ENCODE data around the gene NCAM1. TPM values are rescaled to one million over a fixed set of nuclear protein-coding genes. Genes with fewer than 3 reads are reported as not detected.

Gene NCAM1
- total RNA-seq, 2 experiments from 2014 or later = 0.48 to 0.78 TPM

DNA sequence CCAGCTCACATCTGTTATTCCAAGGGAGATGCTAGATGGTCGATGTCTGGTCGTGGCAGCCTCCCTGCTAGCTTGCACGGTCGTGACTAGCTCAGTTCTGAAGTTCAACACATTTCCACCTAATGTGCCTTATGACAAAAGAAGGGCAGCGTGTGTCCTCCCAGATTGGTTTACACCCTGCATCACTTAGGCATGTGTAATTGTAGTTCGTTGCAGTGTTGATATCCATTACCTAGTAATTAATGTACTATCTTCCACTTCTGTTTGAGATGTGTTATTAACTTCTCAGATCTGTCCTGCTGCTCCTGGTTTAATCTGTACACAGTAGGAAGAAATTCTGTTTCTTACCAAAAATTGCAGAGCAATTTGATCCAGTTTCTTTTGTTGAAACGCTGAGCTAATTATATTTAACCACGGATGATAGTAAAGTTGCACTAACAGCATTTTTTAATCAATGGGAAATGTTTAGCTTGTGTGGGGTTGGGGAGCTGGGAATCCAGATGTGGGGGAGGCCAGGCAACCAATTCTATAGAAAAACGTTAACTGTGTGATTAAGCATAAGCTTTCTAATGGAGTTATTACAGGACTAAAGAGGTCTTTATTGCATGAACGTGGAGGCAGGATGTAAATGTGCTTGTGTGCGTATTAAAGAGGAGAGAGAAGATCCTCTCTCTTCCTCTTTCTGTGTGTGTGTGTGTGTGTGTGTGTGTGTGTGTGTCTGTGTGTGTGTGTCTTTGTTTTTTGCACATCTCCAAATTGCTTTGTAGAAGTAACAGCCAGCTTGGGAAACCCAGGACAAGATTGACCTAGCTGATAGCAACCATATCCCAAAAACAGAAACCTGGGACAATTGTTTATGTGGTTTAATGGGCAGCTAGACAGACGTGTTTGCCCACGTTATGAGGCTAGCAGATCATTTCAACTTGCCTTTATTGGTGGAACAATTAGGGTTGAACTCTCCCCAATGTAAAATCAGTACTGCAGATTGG, 207.4 kb downstream of the NCAM1 start:
- no peak overlapping the region for H3K4me3 Mint-ChIP-seq
- H3K36me3 Mint-ChIP-seq (ENCODE audit: low read depth) = no peaks in the 10 kb centered on the region
- H3K27ac Mint-ChIP-seq = no peak overlapping the region
- CTCF ChIA-PET = no interaction called here
- POLR2A ChIA-PET = no interaction called here
- peaks cover 3% of the 10 kb centered on the region for H3K27me3 Mint-ChIP-seq
- DNase-seq = no peak
- no peaks in the 10 kb centered on the region for H3K4me1 Mint-ChIP-seq
- no peaks in the 10 kb centered on the region for H3K9me3 Mint-ChIP-seq

DNA sequence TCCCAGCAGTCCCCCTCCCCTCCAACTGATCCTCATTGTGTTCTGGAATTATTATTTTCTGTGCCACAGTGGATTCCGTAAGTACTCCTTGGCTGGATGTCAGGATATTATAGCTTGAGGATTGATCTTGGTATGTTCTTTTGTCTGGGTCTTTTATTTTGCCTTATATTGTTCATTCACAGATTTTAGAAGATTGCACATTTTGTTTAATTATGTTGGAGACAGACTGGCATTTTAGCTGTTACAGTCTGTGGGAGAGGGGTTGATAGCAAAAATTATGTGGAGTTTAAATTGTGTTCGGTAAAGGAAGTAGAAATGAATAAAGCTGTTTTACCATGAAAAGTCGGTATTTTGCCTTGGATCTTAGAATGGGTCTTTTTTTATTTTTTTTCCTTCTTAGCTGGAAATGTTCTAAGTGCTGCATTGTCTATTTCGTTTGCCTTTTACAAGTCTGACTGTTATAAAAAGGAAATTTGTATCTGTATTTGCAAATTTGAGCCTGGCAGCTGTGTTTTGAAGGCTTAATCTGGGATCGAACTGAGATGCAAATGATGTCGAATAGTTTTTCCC, 211.2 kb downstream of the NCAM1 start:
- Mint-ChIP-seq H3K27me3 (peaks cover 3% of the 10 kb centered on the region), H3K9me3 (no peaks in the 10 kb centered on the region), H3K36me3 (ENCODE audit: low read depth) (no peaks in the 10 kb centered on the region), H3K4me3 (no peak overlapping the region), H3K4me1 (no peaks in the 10 kb centered on the region), H3K27ac (no peak overlapping the region)
- ChIA-PET CTCF (no interaction called here), POLR2A (no interaction called here)
- no peak for DNase-seq

DNA sequence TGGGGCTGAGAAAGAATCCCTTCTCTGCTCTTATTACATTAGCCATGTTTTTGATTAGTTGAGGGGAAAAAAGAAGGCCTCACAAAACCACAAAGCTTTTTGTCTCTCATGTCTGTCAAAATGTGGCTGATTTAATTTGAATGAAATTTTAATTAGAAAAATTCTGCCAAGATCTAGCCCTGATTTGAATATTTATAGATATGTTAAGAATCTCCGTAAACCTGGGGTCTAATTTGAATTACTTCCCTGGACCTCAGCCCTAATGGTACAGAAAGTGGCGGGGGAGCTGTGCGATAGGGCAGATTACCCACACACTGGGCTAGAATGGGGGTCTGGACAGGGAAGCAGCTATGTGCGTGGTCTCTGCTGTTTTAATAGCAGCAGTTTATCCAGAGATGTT, 211.9 kb downstream of the NCAM1 start:
- POLR2A ChIA-PET = no interaction called here
- H3K27ac Mint-ChIP-seq = no peak overlapping the region
- CTCF ChIA-PET = no interaction called here
- no peaks in the 10 kb centered on the region for H3K4me1 Mint-ChIP-seq
- no peaks in the 10 kb centered on the region for H3K9me3 Mint-ChIP-seq
- H3K4me3 Mint-ChIP-seq = no peak overlapping the region
- H3K36me3 Mint-ChIP-seq (ENCODE audit: low read depth) = no peaks in the 10 kb centered on the region
- peaks cover 7% of the 10 kb centered on the region for H3K27me3 Mint-ChIP-seq
- no peak for DNase-seq

DNA sequence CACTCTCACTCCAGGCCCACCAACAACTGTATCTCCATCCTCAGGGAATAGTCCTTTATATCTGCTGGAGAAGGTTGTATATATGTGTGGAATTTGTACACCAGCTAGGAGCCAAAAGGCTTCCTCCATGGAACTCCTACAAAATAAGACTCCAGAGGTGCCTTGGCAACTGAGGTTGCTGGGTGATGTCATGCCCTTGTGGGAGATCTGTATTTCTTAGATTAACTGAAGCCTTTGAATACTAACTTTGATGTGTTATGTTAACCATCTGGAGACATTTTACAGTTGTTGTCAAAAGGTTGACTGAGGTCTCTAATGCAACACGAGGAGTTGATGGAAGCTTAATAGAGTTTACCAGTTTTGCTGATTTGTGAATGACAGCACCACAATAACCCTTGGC, 213.7 kb downstream of the NCAM1 start:
- CTCF ChIA-PET = no interaction called here
- peaks cover 12% of the 10 kb centered on the region for H3K27me3 Mint-ChIP-seq
- H3K4me1 Mint-ChIP-seq = no peaks in the 10 kb centered on the region
- POLR2A ChIA-PET = no interaction called here
- H3K27ac Mint-ChIP-seq = no peak overlapping the region
- no peak overlapping the region for H3K4me3 Mint-ChIP-seq
- H3K9me3 Mint-ChIP-seq = no peaks in the 10 kb centered on the region
- no peak for DNase-seq
- H3K36me3 Mint-ChIP-seq (ENCODE audit: low read depth) = no peaks in the 10 kb centered on the region

DNA sequence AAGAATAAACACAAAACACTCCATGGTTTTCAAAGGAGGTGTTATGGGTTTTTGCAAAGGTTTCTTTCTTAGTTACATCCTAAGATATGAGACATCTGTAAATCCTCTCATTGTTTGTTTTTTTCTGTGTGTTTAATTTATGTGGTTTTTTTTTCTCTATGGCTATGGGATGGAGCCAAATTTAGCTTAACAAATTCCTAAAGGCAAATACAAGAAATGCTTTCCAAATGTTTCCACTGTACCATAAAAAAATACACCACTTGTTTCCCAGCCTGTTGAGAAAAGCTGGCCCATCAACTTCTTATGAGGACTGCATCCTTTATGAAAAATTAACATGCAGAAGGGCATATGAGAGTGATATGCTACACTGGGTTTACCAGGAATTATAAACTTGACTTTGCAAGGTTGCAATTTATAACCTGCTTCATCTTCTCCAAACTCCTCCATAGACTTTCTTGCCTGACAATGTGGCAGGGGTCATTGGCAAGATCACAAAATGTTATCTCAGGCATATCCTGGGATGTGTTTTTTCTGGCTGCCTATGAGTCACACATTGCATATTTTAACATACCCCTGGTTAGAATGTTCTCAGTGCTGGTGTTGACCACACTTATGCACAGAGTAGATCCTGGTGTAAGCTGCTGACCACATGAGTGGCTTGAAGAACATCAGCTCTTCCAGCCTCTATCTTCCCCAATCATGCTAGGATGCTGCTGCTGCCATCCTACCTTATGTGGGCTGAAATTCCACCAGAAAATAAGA, 215.6 kb downstream of the NCAM1 start:
- ChIA-PET CTCF (no interaction called here), POLR2A (no interaction called here)
- no peaks in the 10 kb centered on the region for H3K4me1 Mint-ChIP-seq
- DNase-seq = no peak
- peaks cover 9% of the 10 kb centered on the region for H3K27me3 Mint-ChIP-seq
- no peaks in the 10 kb centered on the region for H3K36me3 Mint-ChIP-seq (ENCODE audit: low read depth)
- no peak overlapping the region for H3K4me3 Mint-ChIP-seq
- H3K9me3 Mint-ChIP-seq = no peaks in the 10 kb centered on the region
- H3K27ac Mint-ChIP-seq = no peak overlapping the region

DNA sequence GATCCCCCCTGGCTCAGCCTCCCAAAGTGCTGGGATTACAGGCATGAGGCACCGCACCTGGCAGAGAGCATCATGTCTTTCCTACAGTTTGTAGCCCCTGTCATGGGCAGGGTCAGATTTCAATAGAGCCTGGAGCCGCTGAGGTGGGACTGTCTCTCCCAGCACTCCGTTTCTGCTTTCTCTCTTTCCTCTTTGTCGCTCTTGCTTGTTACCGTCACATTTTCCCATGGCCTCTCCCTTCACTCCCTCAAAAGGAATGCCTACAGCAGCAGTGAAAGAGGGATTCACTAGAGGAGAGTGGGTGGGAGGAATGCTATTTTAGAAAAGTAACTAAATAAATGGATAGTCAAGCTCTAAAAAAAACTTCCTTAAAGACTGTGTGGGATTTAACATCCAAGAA, 216.5 kb downstream of the NCAM1 start:
- POLR2A ChIA-PET = no interaction called here
- Mint-ChIP-seq H3K27me3 (peaks cover 9% of the 10 kb centered on the region), H3K27ac (no peak overlapping the region), H3K9me3 (no peaks in the 10 kb centered on the region), H3K36me3 (ENCODE audit: low read depth) (no peaks in the 10 kb centered on the region), H3K4me1 (no peaks in the 10 kb centered on the region), H3K4me3 (no peak overlapping the region)
- no peak for DNase-seq
- CTCF ChIA-PET = no interaction called here

DNA sequence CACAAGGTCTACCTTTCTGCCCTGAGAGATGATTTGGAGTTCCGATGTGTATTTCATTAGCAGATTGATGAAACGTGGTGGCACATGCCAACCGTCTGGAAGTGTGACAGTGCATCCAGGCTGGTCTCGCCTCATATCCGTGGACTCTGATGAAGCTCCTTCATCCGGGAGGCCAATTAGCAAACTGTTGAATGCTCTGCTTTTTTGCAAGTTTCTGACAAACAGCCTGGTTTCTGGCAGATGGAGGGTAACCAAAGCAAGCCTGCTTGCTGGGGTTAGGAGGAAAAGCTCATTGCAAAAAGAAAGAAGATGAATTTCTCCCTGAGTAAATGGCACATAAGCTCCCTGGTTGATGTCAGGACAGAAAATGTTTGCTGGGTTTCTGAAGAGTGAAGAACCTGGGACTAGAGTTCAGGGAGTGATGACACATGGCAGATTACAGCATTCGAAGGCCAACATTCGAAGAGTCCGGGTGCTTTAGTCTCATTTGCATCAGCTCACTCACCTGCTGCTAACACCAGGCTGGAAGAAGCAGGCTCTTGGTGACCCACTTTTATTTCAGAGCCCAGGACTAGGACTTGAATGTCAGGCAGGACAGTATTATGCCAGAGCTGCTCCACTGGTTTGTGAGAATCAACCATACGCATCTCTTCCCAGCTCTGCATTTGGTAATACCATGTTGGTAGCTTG, 217.3 kb downstream of the NCAM1 start:
- POLR2A ChIA-PET = no interaction called here
- Mint-ChIP-seq H3K27ac (no peak overlapping the region), H3K36me3 (ENCODE audit: low read depth) (no peaks in the 10 kb centered on the region), H3K27me3 (peaks cover 9% of the 10 kb centered on the region), H3K4me1 (no peaks in the 10 kb centered on the region), H3K4me3 (no peak overlapping the region), H3K9me3 (no peaks in the 10 kb centered on the region)
- DNase-seq = no peak
- CTCF ChIA-PET = no interaction called here

DNA sequence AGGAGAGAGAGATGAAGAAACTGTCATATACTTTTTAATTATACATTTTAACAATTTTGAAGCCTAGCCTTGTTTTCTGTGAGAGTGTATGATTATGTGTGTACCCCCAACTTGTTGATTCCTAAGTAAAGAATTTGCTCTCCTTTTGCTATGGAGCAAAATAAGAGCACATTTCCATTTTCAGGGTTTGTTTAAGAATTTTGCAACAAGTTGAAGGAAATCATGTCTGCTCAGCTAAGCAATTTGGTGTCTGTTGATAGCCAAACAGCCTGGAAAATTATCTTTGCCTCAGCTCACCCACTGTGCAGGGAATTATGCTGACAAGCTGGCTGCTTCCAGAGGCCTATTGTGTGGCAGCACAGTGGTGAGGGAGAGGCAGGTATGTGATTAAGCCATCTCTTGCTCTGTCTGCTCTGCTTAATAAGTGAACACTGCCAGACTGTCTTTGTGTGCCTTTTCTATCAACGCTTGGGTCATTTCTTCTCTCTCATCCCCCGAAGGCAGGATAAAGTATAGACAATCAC, 218.0 kb downstream of the NCAM1 start:
- H3K4me3 Mint-ChIP-seq = no peak overlapping the region
- H3K36me3 Mint-ChIP-seq (ENCODE audit: low read depth) = no peaks in the 10 kb centered on the region
- no peak overlapping the region for H3K27ac Mint-ChIP-seq
- H3K4me1 Mint-ChIP-seq = no peaks in the 10 kb centered on the region
- H3K9me3 Mint-ChIP-seq = no peaks in the 10 kb centered on the region
- H3K27me3 Mint-ChIP-seq = peaks cover 9% of the 10 kb centered on the region
- DNase-seq = no peak
- POLR2A ChIA-PET = no interaction called here
- CTCF ChIA-PET = no interaction called here

DNA sequence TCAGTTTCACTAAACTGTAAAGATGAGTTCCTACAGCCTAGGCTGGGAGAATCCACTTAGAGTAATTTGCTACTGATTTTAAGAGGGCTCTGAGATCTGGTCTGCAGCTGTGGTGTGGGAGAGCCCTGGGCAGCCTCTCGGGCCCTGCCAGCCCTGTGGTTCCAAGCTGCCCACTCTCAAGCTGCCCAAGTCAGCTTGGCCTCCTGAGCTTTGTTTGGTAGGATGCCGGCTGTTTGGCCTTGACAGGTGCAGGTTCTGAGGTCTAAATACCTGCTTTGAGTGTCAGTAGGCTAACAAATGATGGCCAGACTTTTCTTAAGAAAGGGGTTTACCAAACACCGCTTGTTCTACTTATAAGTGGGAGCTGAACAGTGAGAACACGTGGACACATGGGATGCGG, 219.9 kb downstream of the NCAM1 start:
- DNase-seq = no peak
- POLR2A ChIA-PET = no interaction called here
- H3K27me3 Mint-ChIP-seq = peaks cover 9% of the 10 kb centered on the region

DNA sequence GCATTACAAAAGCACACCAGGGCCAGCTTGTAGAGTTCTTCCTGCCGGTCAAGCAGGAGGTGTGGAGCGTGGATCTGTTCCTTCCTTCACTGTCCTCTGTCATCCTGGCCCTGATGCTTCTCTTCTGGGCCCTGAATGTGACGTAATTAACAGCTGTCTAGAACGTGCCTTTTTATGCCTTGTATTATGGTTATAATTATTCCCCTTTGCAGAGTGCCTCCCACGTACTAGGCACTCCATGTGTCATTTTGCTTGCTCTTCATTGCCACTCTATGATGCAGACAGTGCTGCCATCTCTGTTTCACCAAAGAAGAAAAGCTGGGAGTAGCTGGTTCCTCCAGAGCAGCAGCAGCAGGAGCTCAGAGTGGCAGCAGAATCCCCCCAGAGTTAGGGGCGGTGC, 221.1 kb downstream of the NCAM1 start:
- H3K36me3 Mint-ChIP-seq (ENCODE audit: low read depth) = no peaks in the 10 kb centered on the region
- no peak for DNase-seq
- no peaks in the 10 kb centered on the region for H3K4me1 Mint-ChIP-seq
- peaks cover 11% of the 10 kb centered on the region for H3K27me3 Mint-ChIP-seq
- H3K4me3 Mint-ChIP-seq = no peak overlapping the region
- H3K27ac Mint-ChIP-seq = no peak overlapping the region
- CTCF ChIA-PET = no interaction called here
- POLR2A ChIA-PET = no interaction called here
- no peaks in the 10 kb centered on the region for H3K9me3 Mint-ChIP-seq

More for the DNA sequence above, 219.9 kb downstream of the NCAM1 start:
- H3K36me3 Mint-ChIP-seq (ENCODE audit: low read depth) = no peaks in the 10 kb centered on the region
- H3K27ac Mint-ChIP-seq = no peak overlapping the region
- H3K4me3 Mint-ChIP-seq = no peak overlapping the region
- H3K9me3 Mint-ChIP-seq = no peaks in the 10 kb centered on the region
- CTCF ChIA-PET = no interaction called here
- H3K4me1 Mint-ChIP-seq = no peaks in the 10 kb centered on the region

DNA sequence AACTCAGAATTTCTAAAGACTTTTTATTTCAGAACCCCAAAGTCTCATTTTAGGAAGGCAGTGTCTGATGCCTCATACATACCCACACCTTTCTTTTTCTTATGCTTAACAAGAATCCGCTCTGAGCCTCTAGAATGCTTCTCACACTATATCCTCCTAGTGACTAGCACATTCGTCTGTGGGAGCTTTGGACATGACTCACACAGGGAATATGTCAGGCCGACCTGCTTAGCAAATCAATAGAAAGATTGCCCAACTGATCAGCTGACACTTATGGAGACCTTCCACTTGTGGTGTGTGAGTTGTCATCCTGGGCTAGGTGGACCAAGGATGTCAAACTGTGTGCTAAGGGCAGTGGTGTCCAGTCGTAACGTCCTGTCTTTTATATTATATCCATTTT, 223.3 kb downstream of the NCAM1 start:
- Mint-ChIP-seq H3K27ac (no peak overlapping the region), H3K36me3 (ENCODE audit: low read depth) (no peaks in the 10 kb centered on the region), H3K4me1 (no peaks in the 10 kb centered on the region), H3K4me3 (no peak overlapping the region), H3K9me3 (no peaks in the 10 kb centered on the region), H3K27me3 (peaks cover 5% of the 10 kb centered on the region)
- CTCF ChIA-PET = no interaction called here
- no peak for DNase-seq
- POLR2A ChIA-PET = no interaction called here

DNA sequence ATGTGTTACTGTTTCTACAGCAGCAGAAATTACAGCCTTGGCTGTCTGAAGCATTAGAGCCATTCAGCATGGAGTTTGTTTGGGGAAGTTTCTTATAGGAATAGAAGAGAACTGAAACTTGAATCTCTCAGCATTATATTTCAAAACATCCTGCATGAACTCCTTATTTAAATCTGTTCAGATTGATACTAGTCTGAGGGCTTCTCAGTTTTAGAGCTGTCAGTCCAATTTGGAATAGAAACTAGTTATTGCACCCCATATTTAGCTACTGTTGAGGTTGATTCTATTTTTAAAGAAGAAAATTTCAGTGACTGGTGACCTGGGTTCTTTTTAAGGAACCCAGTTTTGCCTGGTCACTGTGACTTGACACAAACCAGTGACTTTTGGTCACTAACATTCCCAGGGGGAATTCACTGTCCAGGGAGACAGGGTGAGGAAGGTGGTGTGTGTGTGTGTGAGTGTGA, 227.2 kb downstream of the NCAM1 start:
- Mint-ChIP-seq H3K9me3 (no peaks in the 10 kb centered on the region), H3K27me3 (peaks cover 12% of the 10 kb centered on the region), H3K27ac (no peak overlapping the region), H3K4me3 (no peak overlapping the region), H3K36me3 (ENCODE audit: low read depth) (no peaks in the 10 kb centered on the region), H3K4me1 (no peaks in the 10 kb centered on the region)
- CTCF ChIA-PET = no interaction called here
- POLR2A ChIA-PET = no interaction called here
- DNase-seq = no peak
